ENCODE data around the gene COL8A1. TPM values are rescaled to one million over a fixed set of nuclear protein-coding genes. Genes with fewer than 3 reads are reported as not detected.

The COL8A1 gene
- polyA plus RNA-seq, 3 donors = not detected

DNA sequence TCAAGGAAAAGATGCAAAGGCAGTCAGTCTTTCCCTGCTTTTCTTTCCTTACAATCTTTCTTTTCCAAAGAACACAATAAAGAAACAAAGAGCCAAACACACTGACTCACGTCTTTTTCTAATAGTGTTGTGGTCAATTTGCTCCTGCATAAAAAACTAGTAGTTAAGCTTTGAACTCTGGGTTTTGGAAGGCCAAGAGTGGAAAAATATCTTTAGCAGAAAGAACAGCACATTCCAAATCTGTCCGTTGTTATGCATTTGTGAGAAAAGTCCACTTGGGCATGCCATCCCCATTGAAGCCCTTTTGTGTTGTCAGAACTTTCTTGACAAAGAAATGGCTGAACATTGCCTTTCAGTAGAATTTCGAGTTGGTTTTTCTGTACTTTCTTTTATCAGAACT, 18.2 kb downstream of the COL8A1 start:
- Histone ChIP-seq H3K27me3 (ENCODE audit: control insufficient read depth in 2 of 2, insufficient read depth in 2 of 2, low read length in 2 of 2) (no peaks in the 10 kb centered on the region), H4K20me1 (ENCODE audit: insufficient read depth, low read length) (no peaks in the 10 kb centered on the region), H3K36me3 (replicated peaks in 1 of 2; ENCODE audit: control insufficient read depth in 1 of 2, insufficient read depth in 2 of 2, low read length in 2 of 2) (no peaks in the 10 kb centered on the region), H3K9me3 (replicated peaks in 1 of 2; ENCODE audit: control insufficient read depth in 1 of 2, insufficient read depth in 1 of 2, low read length in 2 of 2) (no peaks in the 10 kb centered on the region), H3K79me2 (ENCODE audit: insufficient read depth, low read length) (no peaks in the 10 kb centered on the region), H3K27ac (ENCODE audit: low read depth in 1 of 2, low read length in 2 of 2) (no peak overlapping the region), H2AFZ (ENCODE audit: insufficient read depth, low read depth, low read length, poor library complexity, severe bottlenecking) (no peak overlapping the region), H3K4me3 (replicated peaks in 1 of 3; ENCODE audit: low read depth in 2 of 3, low read length in 3 of 3) (no peak overlapping the region), H3K4me1 (ENCODE audit: control insufficient read depth in 1 of 2, insufficient read depth in 2 of 2, low read length in 2 of 2) (no peaks in the 10 kb centered on the region), H3K9ac (ENCODE audit: insufficient read depth, low read length, poor library complexity, severe bottlenecking) (no peak overlapping the region), H3K4me2 (replicated peaks; ENCODE audit: extremely low read depth, low read length, poor library complexity, severe bottlenecking) (no peak overlapping the region)
- Mint-ChIP-seq H3K27ac (no peak overlapping the region), H3K27me3 (ENCODE audit: low read depth in 3 of 3) (no peaks in the 10 kb centered on the region), H3K4me3 (no peak overlapping the region), H3K36me3 (no peaks in the 10 kb centered on the region), H3K4me1 (no peaks in the 10 kb centered on the region), H3K9me3 (peaks cover 0 to 6% (median 0%) of the 10 kb centered on the region in 7 donors)
- DNase-seq = no peak
- WGBS (ENCODE audit: insufficient coverage) = 100% methylated on average over 1 of the region's 3 CpGs
- TF ChIP-seq, protein P1, sequence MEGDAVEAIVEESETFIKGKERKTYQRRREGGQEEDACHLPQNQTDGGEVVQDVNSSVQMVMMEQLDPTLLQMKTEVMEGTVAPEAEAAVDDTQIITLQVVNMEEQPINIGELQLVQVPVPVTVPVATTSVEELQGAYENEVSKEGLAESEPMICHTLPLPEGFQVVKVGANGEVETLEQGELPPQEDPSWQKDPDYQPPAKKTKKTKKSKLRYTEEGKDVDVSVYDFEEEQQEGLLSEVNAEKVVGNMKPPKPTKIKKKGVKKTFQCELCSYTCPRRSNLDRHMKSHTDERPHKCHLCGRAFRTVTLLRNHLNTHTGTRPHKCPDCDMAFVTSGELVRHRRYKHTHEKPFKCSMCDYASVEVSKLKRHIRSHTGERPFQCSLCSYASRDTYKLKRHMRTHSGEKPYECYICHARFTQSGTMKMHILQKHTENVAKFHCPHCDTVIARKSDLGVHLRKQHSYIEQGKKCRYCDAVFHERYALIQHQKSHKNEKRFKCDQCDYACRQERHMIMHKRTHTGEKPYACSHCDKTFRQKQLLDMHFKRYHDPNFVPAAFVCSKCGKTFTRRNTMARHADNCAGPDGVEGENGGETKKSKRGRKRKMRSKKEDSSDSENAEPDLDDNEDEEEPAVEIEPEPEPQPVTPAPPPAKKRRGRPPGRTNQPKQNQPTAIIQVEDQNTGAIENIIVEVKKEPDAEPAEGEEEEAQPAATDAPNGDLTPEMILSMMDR (IDR thresholded peaks at IDR 0.05) = no peak
- intact Hi-C loops (cut with micrococcal nuclease) = no loop called here

DNA sequence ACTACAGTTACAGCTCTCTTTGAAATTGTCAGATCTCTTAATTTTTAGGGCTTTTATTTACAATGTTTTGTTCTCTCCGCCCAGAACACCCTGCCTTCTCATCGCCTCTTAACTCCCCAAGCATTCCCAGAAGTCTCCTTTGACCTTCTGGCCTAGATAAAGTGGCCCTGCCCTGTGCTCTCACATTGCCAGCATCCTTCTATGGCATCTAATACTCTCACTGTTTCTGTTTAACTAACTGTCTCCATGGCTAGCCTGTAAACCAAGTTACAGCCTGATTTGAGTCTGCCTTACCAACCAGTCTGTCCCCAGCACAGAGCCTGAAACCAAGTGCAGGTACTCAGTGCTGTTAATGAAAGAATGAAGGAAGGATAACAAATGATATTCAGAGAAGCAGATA, 19.9 kb downstream of the COL8A1 start:
- Mint-ChIP-seq H3K4me3 (no peak overlapping the region), H3K9me3 (peaks cover 0 to 6% (median 0%) of the 10 kb centered on the region in 7 donors)
- 71% methylated on average over 2 of the region's 2 CpGs for WGBS (ENCODE audit: insufficient coverage)

More for the DNA sequence above, 19.9 kb downstream of the COL8A1 start:
- Histone ChIP-seq H3K9ac (ENCODE audit: insufficient read depth, low read length, poor library complexity, severe bottlenecking) (no peak overlapping the region), H4K20me1 (ENCODE audit: insufficient read depth, low read length) (no peaks in the 10 kb centered on the region), H3K27ac (ENCODE audit: low read depth in 1 of 2, low read length in 2 of 2) (no peak overlapping the region), H3K4me2 (replicated peaks; ENCODE audit: extremely low read depth, low read length, poor library complexity, severe bottlenecking) (no peak overlapping the region), H3K27me3 (ENCODE audit: control insufficient read depth in 2 of 2, insufficient read depth in 2 of 2, low read length in 2 of 2) (no peaks in the 10 kb centered on the region), H3K79me2 (ENCODE audit: insufficient read depth, low read length) (no peaks in the 10 kb centered on the region), H3K4me3 (replicated peaks in 1 of 3; ENCODE audit: low read depth in 2 of 3, low read length in 3 of 3) (no peak overlapping the region), H3K9me3 (replicated peaks in 1 of 2; ENCODE audit: control insufficient read depth in 1 of 2, insufficient read depth in 1 of 2, low read length in 2 of 2) (no peaks in the 10 kb centered on the region), H3K4me1 (ENCODE audit: control insufficient read depth in 1 of 2, insufficient read depth in 2 of 2, low read length in 2 of 2) (no peaks in the 10 kb centered on the region), H3K36me3 (replicated peaks in 1 of 2; ENCODE audit: control insufficient read depth in 1 of 2, insufficient read depth in 2 of 2, low read length in 2 of 2) (no peaks in the 10 kb centered on the region), H2AFZ (ENCODE audit: insufficient read depth, low read depth, low read length, poor library complexity, severe bottlenecking) (no peak overlapping the region)
- Mint-ChIP-seq H3K4me1 (no peaks in the 10 kb centered on the region), H3K27me3 (ENCODE audit: low read depth in 3 of 3) (no peaks in the 10 kb centered on the region), H3K27ac (peak overlapping the region in 1 of 7 donors; percentile 28), H3K36me3 (no peaks in the 10 kb centered on the region)
- TF ChIP-seq, protein P1 (IDR thresholded peaks at IDR 0.05) = no peak
- DNase-seq = no peak
- intact Hi-C loops (cut with micrococcal nuclease) = no loop called here
